ENCODE results near the gene KIF20A. TPM values are rescaled to one million over a fixed set of nuclear protein-coding genes. Genes with fewer than 3 reads are reported as not detected.
A peak's percentile ranks its signal among the peaks of the same experiment; 100 is the strongest.
"Not testable (repeated sequence)": the region's sequence is repeated elsewhere in the genome, so short reads cannot be mapped to it uniquely, and the experiment has no call there.

KIF20A gene
- total RNA-seq, 3 donors from 2014 or later, result 1.4 to 12.9 (median 2.8) TPM

GRCh38 chr5:138188626-138189025 lies 9.7 kb downstream of the KIF20A start:
- TF ChIP-seq CTCF (IDR thresholded peaks at IDR 0.05), result no peak
- Histone ChIP-seq H3K4me3 (no peak overlapping the region), H3K36me3 (ENCODE audit: low read depth) (peaks cover 6% of the 10 kb centered on the region), H3K4me1 (ENCODE audit: low read depth) (no peaks in the 10 kb centered on the region), H3K9me3 (no peaks in the 10 kb centered on the region)
- intact Hi-C loops (cut with DNase I, micrococcal nuclease), result no loop called here
- no peak for ATAC-seq
- DNase-seq, result no peak

- DNase-seq, result no peak
- ATAC-seq, result no peak
- H3K4me1 ChIP-seq (ENCODE audit: low read depth), result no peaks in the 10 kb centered on the region
- H3K36me3 ChIP-seq (ENCODE audit: low read depth), result peaks cover 6% of the 10 kb centered on the region
- no peak for TF ChIP-seq CTCF (IDR thresholded peaks at IDR 0.05)
- intact Hi-C loops (cut with DNase I, micrococcal nuclease), result no loop called here
- H3K4me3 ChIP-seq, result no peak overlapping the region
- H3K9me3 ChIP-seq, result no peaks in the 10 kb centered on the region
Measured at GRCh38 chr5:138192826-138193225, 13.9 kb downstream of the KIF20A start.

- H3K4me3 ChIP-seq; intact Hi-C loops (cut with DNase I, micrococcal nuclease); H3K9me3 ChIP-seq; ATAC-seq; DNase-seq; H3K4me1 ChIP-seq (ENCODE audit: low read depth); H3K36me3 ChIP-seq (ENCODE audit: low read depth): not testable (repeated sequence)
Measured at GRCh38 chr5:138193859-138194258, 14.9 kb downstream of the KIF20A start.

GRCh38 chr5:138210985-138211384 lies 32.1 kb downstream of the KIF20A start:
- no peaks in the 10 kb centered on the region for H3K36me3 ChIP-seq (ENCODE audit: low read depth)
- ATAC-seq, result no peak
- peaks cover 14% of the 10 kb centered on the region for H3K4me1 ChIP-seq (ENCODE audit: low read depth)
- H3K4me3 ChIP-seq, result no peak overlapping the region
- intact Hi-C loops (cut with DNase I, micrococcal nuclease), result no loop called here
- no peak for DNase-seq
- TF ChIP-seq CTCF (IDR thresholded peaks at IDR 0.05), result no peak
- H3K9me3 ChIP-seq, result no peaks in the 10 kb centered on the region

- peak in 1 of 3 donors; percentile 52 for DNase-seq
- no peak for TF ChIP-seq CTCF (IDR thresholded peaks at IDR 0.05)
- Histone ChIP-seq H3K4me3 (peak overlapping the region; percentile 63), H3K4me1 (ENCODE audit: low read depth) (peaks cover 14% of the 10 kb centered on the region), H3K9me3 (no peaks in the 10 kb centered on the region), H3K36me3 (ENCODE audit: low read depth) (no peaks in the 10 kb centered on the region)
- intact Hi-C loops (cut with DNase I, micrococcal nuclease), result no loop called here
- ATAC-seq, result peak; percentile 47
Measured at GRCh38 chr5:138212828-138213160, 33.9 kb downstream of the KIF20A start.

- Histone ChIP-seq H3K36me3 (ENCODE audit: low read depth) (no peaks in the 10 kb centered on the region), H3K4me3 (peak within 1 kb of the TSS; percentile 63), H3K9me3 (no peaks in the 10 kb centered on the region), H3K4me1 (ENCODE audit: low read depth) (peaks cover 14% of the 10 kb centered on the region)
- ATAC-seq, result peak; percentile 99
- TF ChIP-seq CTCF (IDR thresholded peaks at IDR 0.05), result no peak
- DNase-seq, result peak; percentile 88 to 98 (median 91)
- intact Hi-C loops (cut with DNase I, micrococcal nuclease), result no loop called here
Measured at GRCh38 chr5:138213161-138214029, 34.5 kb downstream of the KIF20A start, which contains the start of gene CDC23. CDC23 (minus strand) TSS chr5:138213323; CDS start chr5:138213312, 11 bp downstream.

Measured in mucosa of descending colon (tissue), 3 donors.